Parathyroid adenoma (tissue), 2 donors: Measurements from ENCODE around the gene MAPRE3.
"Not testable (repeated sequence)": the region's sequence is repeated elsewhere in the genome, so short reads cannot be mapped to it uniquely, and the experiment has no call there.

Source experiments
- H2AFZ ChIP-seq: fragments of 300-600 bp; sonication (generic); one replicate; pipeline ENCODE4 v1.7.0; 2017; ENCODE audit warnings: antibody characterized with exemption, mild to moderate bottlenecking
- H3K27ac ChIP-seq: fragments of 300-600 bp; sonication (generic); one replicate; pipeline ENCODE4 v1.7.0; 2017
- H3K27me3 ChIP-seq: fragments of 300-600 bp; sonication (generic); one replicate; pipeline ENCODE4 v1.7.0; 2017; ENCODE audit warnings: low read length; ENCODE audit not compliant: control insufficient read depth, insufficient read depth
- H3K36me3 ChIP-seq: fragments of 300-600 bp; sonication (generic); one replicate; pipeline ENCODE4 v1.7.0; 2017; ENCODE audit warnings: low read length; ENCODE audit not compliant: control insufficient read depth, insufficient read depth
- H3K4me1 ChIP-seq: fragments of 300-600 bp; sonication (generic); one replicate; pipeline ENCODE4 v1.7.0; 2017; ENCODE audit warnings: control low read depth
- H3K4me2 ChIP-seq: fragments of 300-600 bp; sonication (generic); one replicate; pipeline ENCODE4 v1.7.0; 2017; ENCODE audit warnings: low read length
- H3K4me3 ChIP-seq: fragments of 300-600 bp; sonication (generic); one replicate; pipeline ENCODE4 v1.7.0; 2017; ENCODE audit warnings: low read depth, low read length
- H3K79me2 ChIP-seq: fragments of 300-600 bp; sonication (generic); one replicate; pipeline ENCODE4 v1.7.0; 2017; ENCODE audit warnings: control low read depth
- H3K9ac ChIP-seq: fragments of 300-600 bp; sonication (generic); one replicate; pipeline ENCODE4 v1.7.0; 2017; ENCODE audit warnings: mild to moderate bottlenecking
- H3K9me3 ChIP-seq: fragments of 300-600 bp; sonication (generic); one replicate; pipeline ENCODE4 v1.7.0; 2017; ENCODE audit warnings: low read length; ENCODE audit not compliant: control insufficient read depth
- TF ChIP-seq, protein P1 (sequence below): fragments of 300-600 bp; sonication (generic); IDR thresholded peaks from one replicate; pipeline ENCODE4 v1.7.0; 2017; ENCODE audit warnings: antibody characterized with exemption, mild to moderate bottlenecking
- donor health status: primary hyperparathyroidism.

Gene MAPRE3

DNA sequence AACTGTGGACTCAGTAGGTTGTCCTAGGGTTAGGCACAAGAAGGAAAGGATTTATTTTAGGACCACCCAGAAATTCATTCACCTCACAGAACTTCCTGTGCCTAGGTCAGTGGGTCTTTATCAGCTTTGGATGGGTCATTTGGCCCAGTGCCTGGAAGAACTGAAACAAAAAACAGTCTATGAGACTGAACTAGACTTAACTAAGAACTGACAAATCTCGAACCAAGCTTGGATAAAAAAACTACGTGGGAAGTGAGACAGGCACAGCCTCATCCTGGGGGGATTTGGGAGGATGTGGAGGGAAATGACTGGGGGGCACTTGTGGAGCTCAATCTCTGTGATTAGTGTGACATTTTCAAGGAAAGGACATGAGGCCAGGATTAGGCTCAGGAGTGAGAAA is 103.3 kb downstream of the MAPRE3 start:
- Histone ChIP-seq H2AFZ (no peak overlapping the region), H3K4me2 (no peak overlapping the region), H3K36me3 (no peaks in the 10 kb centered on the region), H3K27me3 (no peaks in the 10 kb centered on the region), H3K9ac (no peak overlapping the region), H3K79me2 (peaks cover 19% of the 10 kb centered on the region), H3K9me3 (no peaks in the 10 kb centered on the region), H3K4me1 (peaks cover 12% of the 10 kb centered on the region), H3K27ac (peak overlapping the region; percentile 36), H3K4me3 (no peak overlapping the region)
- TF ChIP-seq, protein P1, sequence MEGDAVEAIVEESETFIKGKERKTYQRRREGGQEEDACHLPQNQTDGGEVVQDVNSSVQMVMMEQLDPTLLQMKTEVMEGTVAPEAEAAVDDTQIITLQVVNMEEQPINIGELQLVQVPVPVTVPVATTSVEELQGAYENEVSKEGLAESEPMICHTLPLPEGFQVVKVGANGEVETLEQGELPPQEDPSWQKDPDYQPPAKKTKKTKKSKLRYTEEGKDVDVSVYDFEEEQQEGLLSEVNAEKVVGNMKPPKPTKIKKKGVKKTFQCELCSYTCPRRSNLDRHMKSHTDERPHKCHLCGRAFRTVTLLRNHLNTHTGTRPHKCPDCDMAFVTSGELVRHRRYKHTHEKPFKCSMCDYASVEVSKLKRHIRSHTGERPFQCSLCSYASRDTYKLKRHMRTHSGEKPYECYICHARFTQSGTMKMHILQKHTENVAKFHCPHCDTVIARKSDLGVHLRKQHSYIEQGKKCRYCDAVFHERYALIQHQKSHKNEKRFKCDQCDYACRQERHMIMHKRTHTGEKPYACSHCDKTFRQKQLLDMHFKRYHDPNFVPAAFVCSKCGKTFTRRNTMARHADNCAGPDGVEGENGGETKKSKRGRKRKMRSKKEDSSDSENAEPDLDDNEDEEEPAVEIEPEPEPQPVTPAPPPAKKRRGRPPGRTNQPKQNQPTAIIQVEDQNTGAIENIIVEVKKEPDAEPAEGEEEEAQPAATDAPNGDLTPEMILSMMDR: no peak

DNA sequence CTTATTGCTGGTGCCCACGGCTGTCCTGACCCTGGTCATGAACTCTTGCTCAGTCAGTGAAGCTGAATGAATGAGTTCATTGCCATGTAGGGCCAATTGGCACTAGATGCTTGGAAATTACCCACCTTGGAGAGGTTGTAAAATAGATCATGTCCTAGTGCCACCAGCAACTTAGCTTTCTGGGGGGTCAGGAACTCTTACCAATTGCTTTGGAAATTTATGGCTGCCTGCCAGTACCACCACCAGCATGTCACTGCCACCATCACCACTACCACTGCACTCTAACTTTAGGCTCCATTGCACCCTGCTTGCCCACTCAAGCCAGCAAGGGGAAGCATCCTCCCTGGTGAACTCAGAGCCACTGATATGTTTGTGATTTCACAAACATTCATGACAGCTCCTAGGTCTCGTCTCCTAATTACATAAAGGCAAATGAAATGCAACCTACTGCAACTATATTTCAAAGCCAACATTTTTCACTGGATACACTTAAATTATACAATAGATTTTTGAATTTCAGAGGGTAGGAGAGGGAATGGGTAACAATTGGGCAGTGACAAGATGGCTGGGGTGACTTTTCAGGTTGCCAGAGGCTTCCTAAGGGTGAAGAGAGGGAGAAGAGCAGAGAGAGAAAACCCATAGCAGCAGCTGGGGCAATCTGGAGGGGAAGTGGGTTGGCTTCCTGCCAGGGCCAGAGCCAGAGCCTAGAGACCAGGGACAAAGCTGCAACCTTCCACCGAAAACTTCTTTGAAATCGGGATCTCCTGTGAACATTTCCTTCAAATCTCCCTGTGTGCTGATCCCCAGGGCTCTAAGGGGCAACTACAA is 104.5 kb downstream of the MAPRE3 start:
- H3K4me3 ChIP-seq: no peak overlapping the region
- H2AFZ ChIP-seq: no peak overlapping the region
- H3K36me3 ChIP-seq: no peaks in the 10 kb centered on the region
- no peaks in the 10 kb centered on the region for H3K9me3 ChIP-seq
- H3K4me1 ChIP-seq: peaks cover 6% of the 10 kb centered on the region
- H3K9ac ChIP-seq: no peak overlapping the region
- H3K27ac ChIP-seq: no peak overlapping the region
- TF ChIP-seq, protein P1: no peak
- H3K27me3 ChIP-seq: no peaks in the 10 kb centered on the region
- H3K79me2 ChIP-seq: peaks cover 8% of the 10 kb centered on the region
- no peak overlapping the region for H3K4me2 ChIP-seq

DNA sequence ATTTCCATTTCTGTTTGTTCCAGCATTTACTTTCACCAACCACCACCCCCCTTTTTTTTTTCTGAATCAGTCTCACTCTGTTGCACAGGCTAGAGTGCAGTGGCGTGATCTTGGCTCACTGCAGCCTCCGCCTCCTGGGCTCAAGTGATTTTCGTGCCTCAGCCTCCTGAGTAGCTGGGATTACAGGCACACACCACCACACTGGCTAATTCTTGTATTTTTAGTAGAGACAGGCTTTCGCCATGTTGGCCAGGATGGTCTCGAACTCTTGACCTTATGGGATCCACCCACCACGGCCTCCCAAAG is 105.1 kb downstream of the MAPRE3 start:
- not testable (repeated sequence) for H3K4me2 ChIP-seq, H3K4me1 ChIP-seq, H3K9me3 ChIP-seq, H3K36me3 ChIP-seq, H2AFZ ChIP-seq, H3K27ac ChIP-seq, H3K79me2 ChIP-seq, H3K27me3 ChIP-seq, H3K4me3 ChIP-seq, H3K9ac ChIP-seq

DNA sequence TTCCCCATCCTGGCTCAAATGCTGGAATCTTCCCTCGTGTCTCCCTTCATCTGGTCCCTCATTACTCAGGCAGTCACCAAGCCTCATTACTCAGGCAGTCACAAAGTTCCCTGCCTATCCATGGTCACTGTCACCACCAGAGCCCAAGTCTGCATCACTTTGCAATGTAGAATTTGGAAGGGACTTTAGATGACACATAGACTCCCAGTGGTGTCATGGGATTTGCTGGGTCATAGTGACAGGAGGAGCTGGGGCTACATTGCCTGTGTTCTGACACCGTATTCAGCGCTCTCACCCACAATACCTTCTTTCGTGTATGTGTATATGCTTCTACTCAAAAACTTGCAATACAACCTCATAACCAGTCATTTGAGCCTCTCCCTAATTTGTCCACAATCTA is 105.9 kb downstream of the MAPRE3 start:
- Histone ChIP-seq H2AFZ (no peak overlapping the region), H3K27me3 (no peaks in the 10 kb centered on the region), H3K79me2 (no peaks in the 10 kb centered on the region), H3K4me1 (peaks cover under 1% of the 10 kb centered on the region), H3K4me3 (no peak overlapping the region), H3K36me3 (no peaks in the 10 kb centered on the region), H3K27ac (no peak overlapping the region), H3K9me3 (no peaks in the 10 kb centered on the region), H3K9ac (no peak overlapping the region), H3K4me2 (no peak overlapping the region)
- TF ChIP-seq, protein P1: no peak
